Stomach (tissue), 4 donors: Measurements from ENCODE around the gene LNX1.

Experiments
- CTCF ChIP-seq, 7 experiments: fragments of 450-650 bp in 4 of 7; fragments of 200-600 bp in 3 of 7; sonication (generic) in 3 of 7; IDR thresholded peaks; one replicate each; pipeline ENCODE4 v1.5.1; 2016 to 2019; ENCODE audit warnings: antibody characterized with exemption in 7 of 7, control low read depth in 2 of 7, mild to moderate bottlenecking in 1 of 7
- POLR2A ChIP-seq, 4 donors: fragments of 450-650 bp; IDR thresholded peaks; one replicate each; pipeline ENCODE4 v1.6.1; 2016; ENCODE audit warnings: antibody characterized with exemption in 4 of 4, control low read depth in 2 of 4, mild to moderate bottlenecking in 1 of 4, moderate library complexity in 1 of 4

DNA sequence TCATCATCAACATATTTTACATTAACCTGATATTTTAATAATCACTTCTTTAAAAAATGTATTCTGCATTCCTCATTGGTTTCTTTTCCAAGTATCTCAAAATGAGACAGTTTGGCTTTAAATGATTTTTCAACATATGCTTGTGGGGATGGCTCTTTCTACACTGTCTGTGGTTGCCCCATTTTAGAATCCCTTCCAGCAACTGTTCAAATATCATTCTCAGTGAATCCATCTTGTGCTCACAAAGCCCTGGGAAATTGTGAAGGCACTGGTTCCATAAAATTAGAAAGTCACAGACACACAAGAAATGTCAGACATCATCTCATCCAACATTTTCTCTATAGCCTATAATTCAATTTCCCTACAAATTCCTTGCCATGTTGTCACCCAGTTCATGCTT, 103.5 kb downstream of the LNX1 start:
- no peak for TF ChIP-seq CTCF (IDR thresholded peaks at IDR 0.05)
- no peak for TF ChIP-seq POLR2A (IDR thresholded peaks at IDR 0.05)
